Naive B cell (primary cell): ENCODE results near the gene RRP36. TPM values are rescaled to one million over a fixed set of nuclear protein-coding genes. Genes with fewer than 3 reads are reported as not detected.
A peak's percentile ranks its signal among the peaks of the same experiment; 100 is the strongest.

Experiments
- ATAC-seq, 2 donors: fragments of 150-1000 bp; cut with Tn5 transposase; 2 replicates each; pipeline ENCODE4 v1.10.0; 2021; ENCODE audit warnings: low read depth in 2 of 2, mild to moderate bottlenecking in 2 of 2, moderate library complexity in 2 of 2
- DNase-seq: peaks from one replicate; pipeline ENCODE4 v3.0.0; 2022
- H3K27ac Mint-ChIP-seq, 6 donors: one replicate each; pipeline ENCODE4 v1.8.0; 2020 to 2022; ENCODE audit warnings: mild to moderate bottlenecking in 6 of 6, mixed read lengths in 6 of 6, moderate library complexity in 5 of 6, inconsistent platforms in 2 of 6
- H3K27me3 Mint-ChIP-seq, 3 donors: one replicate each; pipeline ENCODE4 v1.8.0; 2021 to 2022; ENCODE audit warnings: mixed read lengths in 3 of 3, mild to moderate bottlenecking in 1 of 3
- H3K36me3 Mint-ChIP-seq, 2 donors: one replicate each; pipeline ENCODE4 v1.8.0; 2020 to 2022; ENCODE audit warnings: mixed read lengths in 2 of 2, inconsistent platforms in 1 of 2, mild to moderate bottlenecking in 1 of 2
- H3K4me1 Mint-ChIP-seq, 3 donors: one replicate each; pipeline ENCODE4 v1.8.0; 2020 to 2022; ENCODE audit warnings: mixed read lengths in 3 of 3, inconsistent platforms in 1 of 3, mild to moderate bottlenecking in 1 of 3, moderate library complexity in 1 of 3
- H3K4me3 Mint-ChIP-seq, 8 donors: one replicate each; pipeline ENCODE4 v1.8.0; 2020 to 2022; ENCODE audit warnings: mild to moderate bottlenecking in 8 of 8, mixed read lengths in 8 of 8, moderate library complexity in 8 of 8, inconsistent platforms in 2 of 8
- H3K9me3 Mint-ChIP-seq, 7 donors: one replicate each; pipeline ENCODE4 v1.8.0; 2020 to 2022; ENCODE audit warnings: mixed read lengths in 7 of 7, mild to moderate bottlenecking in 5 of 7, inconsistent platforms in 2 of 7, moderate library complexity in 1 of 7
- polyA plus RNA-seq, 6 donors: library from polyadenylated mRNA; unstranded; fragments of 300-500 nt; fragmentation: Illumina TruSeq; gene quantifications; one replicate each; pipeline ENCODE4 v1.2.3, GENCODE V29; 2021; ENCODE audit warnings: low read depth in 6 of 6

Gene RRP36
- 10 to 100 TPM; 27.8 to 55.0 (median 39.8) TPM for polyA plus RNA-seq

- Mint-ChIP-seq H3K27ac (peak within 1 kb of the TSS in 5 of 6 donors; percentile 74 to 96 (median 93)), H3K4me3 (peak within 1 kb of the TSS; percentile 89 to 99 (median 96)), H3K36me3 (peaks cover 8 to 37% of the 10 kb centered on the region in 2 donors), H3K27me3 (no peaks in the 10 kb centered on the region), H3K4me1 (peaks cover 25 to 50% (median 46%) of the 10 kb centered on the region in 3 donors), H3K9me3 (no peaks in the 10 kb centered on the region)
- peak; percentile 87 to 91 for ATAC-seq
- DNase-seq: peak; percentile 55
These were observed at the start of gene RRP36 for GRCh38 chr6:43021270-43022047. Gene RRP36 (plus strand): TSS chr6:43021623. CDS start chr6:43021655, 32 bp downstream.

DNA sequence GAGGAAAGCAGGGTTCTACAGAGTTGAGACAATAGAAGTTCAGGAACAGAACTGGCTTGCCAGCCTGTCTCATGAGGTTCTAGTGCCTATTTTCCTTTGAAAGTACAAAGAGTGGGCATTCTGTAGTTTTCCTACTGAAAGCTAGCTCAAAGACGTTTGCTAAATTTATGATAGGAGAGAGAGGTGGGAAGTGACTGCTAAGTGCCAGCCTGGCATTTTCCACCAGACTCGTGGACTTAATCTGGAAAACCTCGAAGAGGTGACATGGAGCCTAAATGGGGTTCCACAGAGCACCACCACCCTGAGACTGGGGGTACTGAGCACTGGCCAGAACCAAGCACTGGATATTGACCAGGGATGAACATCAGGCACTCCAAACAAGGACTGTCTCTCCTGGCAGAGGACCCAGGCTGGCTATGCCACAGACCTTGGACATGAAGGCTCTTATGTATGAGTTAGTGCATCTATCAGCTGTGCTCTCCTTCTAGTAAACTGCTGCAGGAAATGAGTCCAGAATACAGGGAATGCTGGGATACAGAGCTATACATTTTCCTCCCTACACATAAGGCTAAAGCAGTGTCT, 49.6 kb upstream of the RRP36 start:
- Mint-ChIP-seq H3K4me3 (no peak overlapping the region), H3K36me3 (peaks cover 0 to 7% of the 10 kb centered on the region in 2 donors), H3K9me3 (no peaks in the 10 kb centered on the region), H3K27me3 (no peaks in the 10 kb centered on the region), H3K4me1 (peaks cover 3 to 17% (median 8%) of the 10 kb centered on the region in 3 donors), H3K27ac (no peak overlapping the region)
- DNase-seq: no peak
- no peak for ATAC-seq

DNA sequence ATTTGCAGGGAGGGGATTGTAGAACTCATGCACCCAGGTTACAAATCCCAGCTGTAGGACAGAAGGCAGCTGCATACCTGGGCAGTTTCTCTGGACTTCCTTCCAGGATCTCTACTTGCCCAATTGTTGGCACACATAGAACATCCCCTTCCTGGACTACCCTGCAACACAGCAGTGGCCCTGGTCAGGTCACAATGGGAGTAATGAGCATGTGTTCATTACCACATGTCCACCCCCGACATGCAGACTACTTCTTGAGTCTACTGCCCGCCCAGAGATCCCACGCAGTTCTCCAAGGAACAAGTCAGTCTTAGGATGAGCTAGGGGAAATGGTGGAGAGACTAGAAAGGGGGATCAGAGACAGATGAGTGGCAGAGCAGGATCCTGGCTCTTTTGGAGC, 47.5 kb upstream of the RRP36 start:
- H3K4me3 Mint-ChIP-seq: no peak overlapping the region
- no peak for ATAC-seq
- peaks cover 12 to 32% (median 15%) of the 10 kb centered on the region in 3 donors for H3K4me1 Mint-ChIP-seq
- H3K9me3 Mint-ChIP-seq: no peaks in the 10 kb centered on the region
- H3K27me3 Mint-ChIP-seq: no peaks in the 10 kb centered on the region
- H3K36me3 Mint-ChIP-seq: no peaks in the 10 kb centered on the region
- peak overlapping the region in 3 of 6 donors; percentile 29 to 74 (median 52) for H3K27ac Mint-ChIP-seq
- DNase-seq: no peak

GRCh38 chr6:42974919-42975505, 46.4 kb upstream of the RRP36 start:
- Mint-ChIP-seq H3K36me3 (no peaks in the 10 kb centered on the region), H3K4me1 (peaks cover 23 to 43% (median 23%) of the 10 kb centered on the region in 3 donors), H3K4me3 (no peak overlapping the region), H3K27me3 (no peaks in the 10 kb centered on the region), H3K27ac (peak overlapping the region in 1 of 6 donors; percentile 42), H3K9me3 (no peaks in the 10 kb centered on the region)
- ATAC-seq (no peak), DNase-seq (no peak)

DNA sequence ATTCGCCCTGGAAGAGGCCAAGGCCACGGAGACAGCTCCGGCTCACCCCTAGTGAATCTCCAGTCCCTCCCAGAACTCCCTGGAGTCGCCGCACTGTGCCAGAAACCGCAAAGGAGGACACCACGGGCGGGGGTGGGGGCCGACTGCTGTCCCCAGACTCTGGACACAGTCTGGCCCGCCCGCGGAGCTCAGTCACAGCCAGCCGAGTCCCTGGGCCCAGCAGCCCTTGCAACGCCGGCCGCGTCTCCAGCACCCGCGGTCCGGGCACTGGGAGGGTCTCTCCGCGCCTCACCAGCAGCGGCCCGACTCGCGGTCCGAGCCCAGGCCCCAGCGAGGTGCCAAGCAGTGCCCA, 43.0 kb upstream of the RRP36 start:
- DNase-seq (peak; percentile 2), ATAC-seq (no peak)
- H3K27me3 Mint-ChIP-seq: no peaks in the 10 kb centered on the region
- H3K4me3 Mint-ChIP-seq: peak overlapping the region; percentile 84 to 94 (median 88)
- H3K27ac Mint-ChIP-seq: peak overlapping the region; percentile 71 to 94 (median 87)
- peaks cover 23 to 46% (median 26%) of the 10 kb centered on the region in 3 donors for H3K4me1 Mint-ChIP-seq
- H3K9me3 Mint-ChIP-seq: no peaks in the 10 kb centered on the region
- H3K36me3 Mint-ChIP-seq: no peaks in the 10 kb centered on the region

GRCh38 chr6:42978839-42979522, 42.4 kb upstream of the RRP36 start, which contains the start of gene PEX6:
Gene PEX6 (minus strand): TSS chr6:42979181. CDS start chr6:42979150, 31 bp downstream.
- Mint-ChIP-seq H3K4me1 (peaks cover 28 to 46% (median 30%) of the 10 kb centered on the region in 3 donors), H3K36me3 (no peaks in the 10 kb centered on the region), H3K27me3 (no peaks in the 10 kb centered on the region), H3K9me3 (no peaks in the 10 kb centered on the region), H3K27ac (peak within 1 kb of the TSS; percentile 78 to 99 (median 97)), H3K4me3 (peak within 1 kb of the TSS; percentile 84 to 99 (median 98))
- DNase-seq: peak; percentile 89
- ATAC-seq: peak; percentile 97

DNA sequence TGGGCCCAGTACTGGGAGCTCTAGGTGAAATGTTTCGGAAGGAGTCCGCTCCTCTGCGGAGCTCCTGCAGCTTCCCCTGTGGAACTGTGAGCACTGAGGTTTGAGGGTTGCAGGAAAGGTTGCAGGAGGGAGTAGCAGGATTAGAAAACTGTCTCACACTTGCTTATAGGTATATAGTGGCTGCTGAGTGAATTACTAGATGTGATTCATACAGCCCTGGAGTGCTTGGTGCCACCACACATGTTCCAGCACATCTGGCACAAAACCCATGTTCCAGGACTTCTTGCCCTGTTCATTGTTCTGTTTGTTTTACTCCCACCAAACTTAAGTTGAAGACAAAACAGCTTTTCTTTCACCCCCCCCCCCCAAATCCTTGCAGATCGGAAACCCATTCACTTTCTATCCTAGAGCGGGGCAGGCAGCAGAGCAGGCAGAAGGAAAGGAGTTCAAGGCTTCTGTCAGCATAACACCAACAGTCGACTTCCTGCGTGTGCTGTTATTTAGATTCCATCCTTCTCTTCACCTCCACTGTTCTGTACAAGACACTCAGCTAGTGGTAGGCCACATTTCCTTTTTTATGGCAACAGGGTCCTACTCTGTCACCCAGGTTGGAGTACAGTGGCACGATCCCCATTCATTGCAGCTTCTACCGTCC, 41.8 kb upstream of the RRP36 start:
- peaks cover 30 to 45% (median 34%) of the 10 kb centered on the region in 3 donors for H3K4me1 Mint-ChIP-seq

GRCh38 chr6:42981836-42982235, 39.6 kb upstream of the RRP36 start:
- ATAC-seq (no peak), DNase-seq (no peak)
- Mint-ChIP-seq H3K9me3 (no peaks in the 10 kb centered on the region), H3K4me3 (peak overlapping the region in 5 of 8 donors; percentile 22 to 91 (median 69)), H3K4me1 (peaks cover 48 to 60% (median 52%) of the 10 kb centered on the region in 3 donors), H3K27me3 (no peaks in the 10 kb centered on the region), H3K27ac (peak overlapping the region in 4 of 6 donors; percentile 3 to 95 (median 52)), H3K36me3 (no peaks in the 10 kb centered on the region)

More for the DNA sequence above, 41.8 kb upstream of the RRP36 start:
- H3K27me3 Mint-ChIP-seq: no peaks in the 10 kb centered on the region
- no peaks in the 10 kb centered on the region for H3K9me3 Mint-ChIP-seq
- no peaks in the 10 kb centered on the region for H3K36me3 Mint-ChIP-seq
- DNase-seq (no peak), ATAC-seq (no peak)
- H3K4me3 Mint-ChIP-seq: peak overlapping the region; percentile 84 to 99 (median 98)
- peak overlapping the region; percentile 78 to 99 (median 97) for H3K27ac Mint-ChIP-seq

DNA sequence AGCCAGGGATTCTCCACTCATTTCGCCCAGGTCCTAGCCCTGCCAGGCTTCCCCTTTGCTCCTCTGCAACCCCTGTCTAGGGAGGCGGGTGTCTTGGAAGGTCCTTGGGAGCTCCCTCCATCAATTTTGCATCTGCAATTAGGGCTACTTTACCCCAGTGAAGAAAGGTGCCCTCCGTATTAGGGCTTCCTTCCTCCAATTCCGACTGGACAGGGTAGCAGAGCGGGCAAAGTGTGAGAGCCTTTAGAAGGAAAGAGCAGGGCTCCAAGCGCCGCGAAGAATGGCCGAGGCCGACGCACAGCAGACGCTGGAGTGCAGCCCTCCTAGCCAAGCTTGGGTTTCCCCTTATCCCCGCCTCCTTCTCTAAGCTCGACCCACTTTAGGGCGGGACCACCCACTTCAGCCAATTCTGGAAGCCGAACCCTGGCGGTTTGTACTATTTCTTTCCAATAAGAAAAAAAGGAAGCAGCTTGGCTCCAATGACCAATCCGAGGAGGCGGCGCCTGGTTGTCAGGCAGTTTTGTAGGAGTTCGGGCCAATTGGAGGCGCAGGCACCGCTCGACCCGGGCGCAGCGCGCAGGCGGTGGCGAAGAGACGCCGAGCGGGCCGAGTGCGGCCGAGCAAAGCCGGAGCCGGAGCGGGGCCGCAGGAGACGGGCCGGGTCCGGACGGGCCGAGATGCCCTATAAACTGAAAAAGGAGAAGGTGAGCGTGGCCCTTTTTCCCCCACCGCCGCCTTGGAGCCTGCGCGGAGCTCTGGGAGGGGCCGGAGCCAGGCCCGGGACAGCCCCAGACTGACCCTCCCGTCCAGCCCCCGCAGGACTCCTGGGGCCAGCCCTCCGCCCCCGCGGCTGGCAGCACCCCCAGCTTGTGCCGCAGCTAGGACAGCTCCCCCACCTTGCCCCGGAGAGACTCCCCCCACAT, 37.2 kb upstream of the RRP36 start, which contains the start of gene PPP2R5D:
Gene PPP2R5D, plus strand, starts transcription at position 570 of the 923 bp plus-strand sequence. Its CDS starts 108 bp downstream, at position 678.
- peaks cover 53 to 58% (median 57%) of the 10 kb centered on the region in 3 donors for H3K4me1 Mint-ChIP-seq

GRCh38 chr6:42984924-42985475, 36.4 kb upstream of the RRP36 start:
- H3K4me3 Mint-ChIP-seq: peak overlapping the region; percentile 89 to 97 (median 94)
- H3K27me3 Mint-ChIP-seq: no peaks in the 10 kb centered on the region
- no peaks in the 10 kb centered on the region for H3K9me3 Mint-ChIP-seq
- H3K27ac Mint-ChIP-seq: peak overlapping the region in 5 of 6 donors; percentile 72 to 93 (median 90)
- ATAC-seq (no peak), DNase-seq (peak; percentile 11)
- no peaks in the 10 kb centered on the region for H3K36me3 Mint-ChIP-seq
- H3K4me1 Mint-ChIP-seq: peaks cover 46 to 51% (median 50%) of the 10 kb centered on the region in 3 donors

More for the DNA sequence above, 37.2 kb upstream of the RRP36 start, which contains the start of gene PPP2R5D:
- Mint-ChIP-seq H3K27me3 (no peaks in the 10 kb centered on the region), H3K36me3 (no peaks in the 10 kb centered on the region), H3K9me3 (no peaks in the 10 kb centered on the region), H3K4me3 (peak within 1 kb of the TSS; percentile 89 to 97 (median 94)), H3K27ac (peak within 1 kb of the TSS; percentile 87 to 96 (median 94))
- DNase-seq (peak; percentile 98), ATAC-seq (peak; percentile 91 to 93)
